GM19468 (cell line): ENCODE measurements around the gene MAGEL2.
A peak's percentile ranks its signal among the peaks of the same experiment; 100 is the strongest.

Experiments used
- ATAC-seq: cut with Tn5 transposase; IDR thresholded peaks from one replicate; pipeline ENCODE4 v1.9.1; 2021; ENCODE audit warnings: mild to moderate bottlenecking, moderate library complexity, moderate number of reproducible peaks; ENCODE audit not compliant: unreplicated experiment; ENCODE audit errors: extremely low read depth

MAGEL2 gene

GRCh38 chr15:23647421-23648370 is at the start of gene MAGEL2:
Gene MAGEL2, minus strand, starts transcription at chr15:23647867. Its CDS starts 125 bp downstream, at chr15:23647742.
- no peak for ATAC-seq

GRCh38 chr15:23695282-23695681 is 47.6 kb upstream of the MAGEL2 start:
- no peak for ATAC-seq

GRCh38 chr15:23694592-23694991 is 46.9 kb upstream of the MAGEL2 start:
- ATAC-seq = no peak

- no peak for ATAC-seq
Measured at GRCh38 chr15:23690450-23690852, 42.8 kb upstream of the MAGEL2 start.

GRCh38 chr15:23690015-23690414 is 42.3 kb upstream of the MAGEL2 start:
- ATAC-seq = no peak

- ATAC-seq = no peak
Measured at GRCh38 chr15:23687143-23687470, 39.4 kb upstream of the MAGEL2 start, which contains the start of gene NDN. Gene NDN, minus strand, starts transcription at chr15:23687305. Its CDS starts 88 bp downstream, at chr15:23687217.

- ATAC-seq = no peak
Measured at GRCh38 chr15:23686466-23687142, 38.9 kb upstream of the MAGEL2 start.

GRCh38 chr15:23671481-23671880 is 23.8 kb upstream of the MAGEL2 start:
- no peak for ATAC-seq

GRCh38 chr15:23670970-23671369 is 23.3 kb upstream of the MAGEL2 start:
- no peak for ATAC-seq

- no peak for ATAC-seq
Measured at GRCh38 chr15:23663232-23663631, 15.6 kb upstream of the MAGEL2 start.

GRCh38 chr15:23648920-23649515 is 1.4 kb upstream of the MAGEL2 start:
- ATAC-seq = no peak

GRCh38 chr15:23647001-23647295 is 719 bp downstream of the MAGEL2 start:
- no peak for ATAC-seq

GRCh38 chr15:23646165-23647000 is 1.3 kb downstream of the MAGEL2 start:
- no peak for ATAC-seq

GRCh38 chr15:23645371-23646164 is 2.1 kb downstream of the MAGEL2 start:
- no peak for ATAC-seq

GRCh38 chr15:23644829-23645228 is 2.8 kb downstream of the MAGEL2 start:
- ATAC-seq = no peak

GRCh38 chr15:23642413-23643044 is 5.1 kb downstream of the MAGEL2 start:
- ATAC-seq = no peak

GRCh38 chr15:23634181-23634580 is 13.5 kb downstream of the MAGEL2 start:
- no peak for ATAC-seq

- peak; percentile 39 for ATAC-seq
Measured at GRCh38 chr15:23629234-23629805, 18.3 kb downstream of the MAGEL2 start.
